ENCODE data around the gene IGLON5.

- TF ChIP-seq CTCF (IDR thresholded peaks at IDR 0.05): no peak
- TF ChIP-seq POLR2AphosphoS5 (IDR thresholded peaks at IDR 0.05): no peak
Measured at GRCh38 chr19:51330366-51330765, 18.9 kb downstream of the IGLON5 start.
